Measurements from ENCODE around the gene KIAA0513. TPM values are rescaled to one million over a fixed set of nuclear protein-coding genes. Genes with fewer than 3 reads are reported as not detected.
A peak's percentile ranks its signal among the peaks of the same experiment; 100 is the strongest.

The KIAA0513 gene
- total and polyA plus RNA-seq, 2 of the 13 experiments (the other 11 are each of a cell fraction or from before 2014, with no cell fraction given), result 1.8 TPM

DNA sequence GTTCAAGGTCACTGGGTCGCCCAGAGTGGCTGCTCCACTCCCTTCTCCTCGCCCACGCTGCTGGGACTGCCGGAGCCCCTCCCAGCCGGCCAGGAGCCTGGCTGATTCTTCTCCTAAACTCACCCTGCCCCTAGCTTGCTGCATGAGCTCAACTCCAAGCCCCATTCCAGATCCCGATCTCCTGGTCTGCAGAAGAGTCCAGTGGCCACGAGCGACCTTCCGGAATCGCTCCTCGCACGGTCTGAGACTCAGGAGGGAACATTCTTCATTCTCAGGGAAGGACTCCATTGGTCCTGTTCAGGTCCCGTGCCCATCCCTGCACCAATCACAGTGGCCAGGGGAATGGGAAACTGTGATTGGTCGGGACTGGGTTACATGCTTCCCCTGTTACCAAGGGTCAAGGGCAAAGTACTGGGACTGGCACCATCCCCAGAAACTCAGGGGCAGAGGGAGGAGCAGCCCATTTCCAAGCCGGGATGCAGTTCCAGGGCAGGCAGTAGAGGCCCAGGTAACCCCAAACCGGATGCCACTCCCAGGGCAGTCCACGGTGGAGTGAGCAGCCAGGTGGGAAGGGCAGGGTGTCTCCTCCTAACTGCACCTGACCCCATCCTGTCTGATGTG lies 109.2 kb downstream of the KIAA0513 start (continued):
- TF ChIP-seq ATRX (CRISPR knock-in tag; IDR thresholded peaks at IDR 0.05; ENCODE audit: borderline replicate concordance) (no peak), HES4 (CRISPR knock-in tag; IDR thresholded peaks at IDR 0.05; ENCODE audit: borderline replicate concordance) (peak; percentile 65; the same call in 1 of the 2 replicates), MAZ (IDR thresholded peaks at IDR 0.05; ENCODE audit: borderline replicate concordance, low read depth, low read length) (0 out of 2 replicates have a peak, but pooled peaks have one; percentile 36), MAZ (CRISPR knock-in tag; IDR thresholded peaks at IDR 0.05; ENCODE audit: low read depth) (no peak; the same call in 1 of the 2 replicates), NFE2 (CRISPR knock-in tag; IDR thresholded peaks at IDR 0.05) (0 out of 2 replicates have a peak, but pooled peaks have one; percentile 5), JUNB (CRISPR knock-in tag; IDR thresholded peaks at IDR 0.05; ENCODE audit: borderline replicate concordance) (peak; percentile 77; the same call in 1 of the 2 replicates), POGZ (CRISPR knock-in tag; IDR thresholded peaks at IDR 0.05) (peak; percentile 30), FOXK1 (CRISPR knock-in tag; IDR thresholded peaks at IDR 0.05; ENCODE audit: borderline replicate concordance, low read depth) (peak; percentile 68; the same call in 1 of the 2 replicates), ZNF749 (CRISPR knock-in tag; IDR thresholded peaks at IDR 0.05; ENCODE audit: borderline replicate concordance) (no peak; the same call in 1 of the 2 replicates), FOSL2 (CRISPR knock-in tag; IDR thresholded peaks at IDR 0.05) (peak; percentile 46; the same call in 1 of the 2 replicates), ZNF282 (IDR thresholded peaks at IDR 0.05; ENCODE audit: partially characterized antibody) (no peak), ZSCAN31 (CRISPR knock-in tag; IDR thresholded peaks at IDR 0.05; ENCODE audit: low read depth) (peak; percentile 80), GTF3A (CRISPR knock-in tag; conservative IDR thresholded peaks at IDR 0.05) (no peak), REPIN1 (CRISPR knock-in tag; IDR thresholded peaks at IDR 0.05; ENCODE audit: borderline replicate concordance, low read depth) (peak; percentile 99), ZNF782 (CRISPR knock-in tag; IDR thresholded peaks at IDR 0.05; ENCODE audit: borderline replicate concordance) (no peak; the same call in 1 of the 2 replicates), PRPF4 (IDR thresholded peaks at IDR 0.05; ENCODE audit: low read depth, low read length, poor library complexity, severe bottlenecking) (no peak), ZBTB21 (CRISPR knock-in tag; IDR thresholded peaks at IDR 0.05) (no peak)
- TF ChIP-seq, protein P1, sequence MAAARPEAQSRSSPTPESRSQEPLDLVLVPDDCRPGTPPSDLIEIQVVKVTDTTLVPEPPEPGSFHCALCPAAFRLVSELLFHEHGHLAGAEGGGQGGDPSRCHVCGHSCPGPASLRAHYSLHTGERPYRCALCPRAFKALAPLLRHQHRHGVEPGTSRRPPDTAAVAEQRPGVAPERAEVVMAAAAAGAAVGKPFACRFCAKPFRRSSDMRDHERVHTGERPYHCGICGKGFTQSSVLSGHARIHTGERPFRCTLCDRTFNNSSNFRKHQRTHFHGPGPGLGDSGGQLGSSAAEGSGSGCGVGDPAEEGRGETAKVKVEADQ (CRISPR knock-in tag; IDR thresholded peaks at IDR 0.05; ENCODE audit: borderline replicate concordance), result no peak; the same call in none of the 2 replicates
- TF ChIP-seq, protein P2, sequence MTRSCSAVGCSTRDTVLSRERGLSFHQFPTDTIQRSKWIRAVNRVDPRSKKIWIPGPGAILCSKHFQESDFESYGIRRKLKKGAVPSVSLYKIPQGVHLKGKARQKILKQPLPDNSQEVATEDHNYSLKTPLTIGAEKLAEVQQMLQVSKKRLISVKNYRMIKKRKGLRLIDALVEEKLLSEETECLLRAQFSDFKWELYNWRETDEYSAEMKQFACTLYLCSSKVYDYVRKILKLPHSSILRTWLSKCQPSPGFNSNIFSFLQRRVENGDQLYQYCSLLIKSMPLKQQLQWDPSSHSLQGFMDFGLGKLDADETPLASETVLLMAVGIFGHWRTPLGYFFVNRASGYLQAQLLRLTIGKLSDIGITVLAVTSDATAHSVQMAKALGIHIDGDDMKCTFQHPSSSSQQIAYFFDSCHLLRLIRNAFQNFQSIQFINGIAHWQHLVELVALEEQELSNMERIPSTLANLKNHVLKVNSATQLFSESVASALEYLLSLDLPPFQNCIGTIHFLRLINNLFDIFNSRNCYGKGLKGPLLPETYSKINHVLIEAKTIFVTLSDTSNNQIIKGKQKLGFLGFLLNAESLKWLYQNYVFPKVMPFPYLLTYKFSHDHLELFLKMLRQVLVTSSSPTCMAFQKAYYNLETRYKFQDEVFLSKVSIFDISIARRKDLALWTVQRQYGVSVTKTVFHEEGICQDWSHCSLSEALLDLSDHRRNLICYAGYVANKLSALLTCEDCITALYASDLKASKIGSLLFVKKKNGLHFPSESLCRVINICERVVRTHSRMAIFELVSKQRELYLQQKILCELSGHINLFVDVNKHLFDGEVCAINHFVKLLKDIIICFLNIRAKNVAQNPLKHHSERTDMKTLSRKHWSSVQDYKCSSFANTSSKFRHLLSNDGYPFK (CRISPR knock-in tag; IDR thresholded peaks at IDR 0.05; ENCODE audit: borderline replicate concordance), result peak; percentile 80
- TF ChIP-seq, protein P3, sequence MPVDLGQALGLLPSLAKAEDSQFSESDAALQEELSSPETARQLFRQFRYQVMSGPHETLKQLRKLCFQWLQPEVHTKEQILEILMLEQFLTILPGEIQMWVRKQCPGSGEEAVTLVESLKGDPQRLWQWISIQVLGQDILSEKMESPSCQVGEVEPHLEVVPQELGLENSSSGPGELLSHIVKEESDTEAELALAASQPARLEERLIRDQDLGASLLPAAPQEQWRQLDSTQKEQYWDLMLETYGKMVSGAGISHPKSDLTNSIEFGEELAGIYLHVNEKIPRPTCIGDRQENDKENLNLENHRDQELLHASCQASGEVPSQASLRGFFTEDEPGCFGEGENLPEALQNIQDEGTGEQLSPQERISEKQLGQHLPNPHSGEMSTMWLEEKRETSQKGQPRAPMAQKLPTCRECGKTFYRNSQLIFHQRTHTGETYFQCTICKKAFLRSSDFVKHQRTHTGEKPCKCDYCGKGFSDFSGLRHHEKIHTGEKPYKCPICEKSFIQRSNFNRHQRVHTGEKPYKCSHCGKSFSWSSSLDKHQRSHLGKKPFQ (CRISPR knock-in tag; IDR thresholded peaks at IDR 0.05; ENCODE audit: insufficient replicate concordance), result no peak
- TF ChIP-seq, protein P4, sequence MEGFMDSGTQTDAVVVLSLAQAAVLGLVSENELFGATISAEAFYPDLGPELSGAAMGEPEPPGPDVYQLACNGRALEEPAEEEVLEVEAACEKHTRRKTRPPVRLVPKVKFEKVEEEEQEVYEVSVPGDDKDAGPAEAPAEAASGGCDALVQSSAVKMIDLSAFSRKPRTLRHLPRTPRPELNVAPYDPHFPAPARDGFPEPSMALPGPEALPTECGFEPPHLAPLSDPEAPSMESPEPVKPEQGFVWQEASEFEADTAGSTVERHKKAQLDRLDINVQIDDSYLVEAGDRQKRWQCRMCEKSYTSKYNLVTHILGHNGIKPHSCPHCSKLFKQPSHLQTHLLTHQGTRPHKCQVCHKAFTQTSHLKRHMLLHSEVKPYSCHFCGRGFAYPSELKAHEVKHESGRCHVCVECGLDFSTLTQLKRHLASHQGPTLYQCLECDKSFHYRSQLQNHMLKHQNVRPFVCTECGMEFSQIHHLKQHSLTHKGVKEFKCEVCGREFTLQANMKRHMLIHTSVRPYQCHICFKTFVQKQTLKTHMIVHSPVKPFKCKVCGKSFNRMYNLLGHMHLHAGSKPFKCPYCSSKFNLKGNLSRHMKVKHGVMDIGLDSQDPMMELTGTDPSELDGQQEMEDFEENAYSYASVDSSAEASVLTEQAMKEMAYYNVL (CRISPR knock-in tag; IDR thresholded peaks at IDR 0.05; ENCODE audit: borderline replicate concordance), result no peak

All from HepG2 (cell line).